Measurements from ENCODE around the gene LOXL4. TPM values are rescaled to one million over a fixed set of nuclear protein-coding genes. Genes with fewer than 3 reads are reported as not detected.

Gene LOXL4
- total RNA-seq, 1 donor from 2014 or later = not detected

- DNase-seq (no peak), ATAC-seq (ENCODE audit: low read depth) (no peak)
- Mint-ChIP-seq H3K27ac (no peak overlapping the region), H3K9me3 (no peaks in the 10 kb centered on the region), H3K4me3 (no peak overlapping the region), H3K27me3 (peaks cover 22% of the 10 kb centered on the region), H3K4me1 (peaks cover 7% of the 10 kb centered on the region), H3K36me3 (ENCODE audit: low read depth) (no peaks in the 10 kb centered on the region)
- TF ChIP-seq, protein P1, sequence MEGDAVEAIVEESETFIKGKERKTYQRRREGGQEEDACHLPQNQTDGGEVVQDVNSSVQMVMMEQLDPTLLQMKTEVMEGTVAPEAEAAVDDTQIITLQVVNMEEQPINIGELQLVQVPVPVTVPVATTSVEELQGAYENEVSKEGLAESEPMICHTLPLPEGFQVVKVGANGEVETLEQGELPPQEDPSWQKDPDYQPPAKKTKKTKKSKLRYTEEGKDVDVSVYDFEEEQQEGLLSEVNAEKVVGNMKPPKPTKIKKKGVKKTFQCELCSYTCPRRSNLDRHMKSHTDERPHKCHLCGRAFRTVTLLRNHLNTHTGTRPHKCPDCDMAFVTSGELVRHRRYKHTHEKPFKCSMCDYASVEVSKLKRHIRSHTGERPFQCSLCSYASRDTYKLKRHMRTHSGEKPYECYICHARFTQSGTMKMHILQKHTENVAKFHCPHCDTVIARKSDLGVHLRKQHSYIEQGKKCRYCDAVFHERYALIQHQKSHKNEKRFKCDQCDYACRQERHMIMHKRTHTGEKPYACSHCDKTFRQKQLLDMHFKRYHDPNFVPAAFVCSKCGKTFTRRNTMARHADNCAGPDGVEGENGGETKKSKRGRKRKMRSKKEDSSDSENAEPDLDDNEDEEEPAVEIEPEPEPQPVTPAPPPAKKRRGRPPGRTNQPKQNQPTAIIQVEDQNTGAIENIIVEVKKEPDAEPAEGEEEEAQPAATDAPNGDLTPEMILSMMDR (IDR thresholded peaks at IDR 0.05) = no peak
- CTCF ChIA-PET = no interaction called here
- POLR2A ChIA-PET = no interaction called here
- intact Hi-C loops (cut with micrococcal nuclease) = no loop called here
Measured at GRCh38 chr10:98272656-98273055, 4.7 kb upstream of the LOXL4 start.

- ChIA-PET POLR2A (no interaction called here), CTCF (no interaction called here)
- intact Hi-C loops (cut with micrococcal nuclease) = no loop called here
- TF ChIP-seq, protein P1 (IDR thresholded peaks at IDR 0.05) = no peak
- H3K9me3 Mint-ChIP-seq = no peaks in the 10 kb centered on the region
- ATAC-seq (ENCODE audit: low read depth) (no peak), DNase-seq (no peak)
- H3K27me3 Mint-ChIP-seq = peaks cover 22% of the 10 kb centered on the region
- peaks cover 10% of the 10 kb centered on the region for H3K4me1 Mint-ChIP-seq
- no peaks in the 10 kb centered on the region for H3K36me3 Mint-ChIP-seq (ENCODE audit: low read depth)
- H3K27ac Mint-ChIP-seq = no peak overlapping the region
- no peak overlapping the region for H3K4me3 Mint-ChIP-seq
Measured at GRCh38 chr10:98272245-98272644, 4.3 kb upstream of the LOXL4 start.

GRCh38 chr10:98270786-98271185 is 2.8 kb upstream of the LOXL4 start:
- peaks cover 30% of the 10 kb centered on the region for H3K27me3 Mint-ChIP-seq
- H3K4me1 Mint-ChIP-seq = peaks cover 10% of the 10 kb centered on the region
- intact Hi-C loops (cut with micrococcal nuclease) = no loop called here
- ATAC-seq (ENCODE audit: low read depth) (no peak), DNase-seq (no peak)
- H3K9me3 Mint-ChIP-seq = no peaks in the 10 kb centered on the region
- no peak overlapping the region for H3K4me3 Mint-ChIP-seq
- POLR2A ChIA-PET = no interaction called here
- no peak overlapping the region for H3K27ac Mint-ChIP-seq
- CTCF ChIA-PET = no interaction called here
- TF ChIP-seq, protein P1 (IDR thresholded peaks at IDR 0.05) = no peak
- no peaks in the 10 kb centered on the region for H3K36me3 Mint-ChIP-seq (ENCODE audit: low read depth)

- Mint-ChIP-seq H3K27ac (no peak overlapping the region), H3K27me3 (peaks cover 31% of the 10 kb centered on the region), H3K4me3 (no peak overlapping the region), H3K36me3 (ENCODE audit: low read depth) (no peaks in the 10 kb centered on the region), H3K9me3 (no peaks in the 10 kb centered on the region), H3K4me1 (peaks cover 10% of the 10 kb centered on the region)
- TF ChIP-seq, protein P1 (IDR thresholded peaks at IDR 0.05) = no peak
- intact Hi-C loops (cut with micrococcal nuclease) = no loop called here
- ChIA-PET CTCF (no interaction called here), POLR2A (no interaction called here)
- DNase-seq (no peak), ATAC-seq (ENCODE audit: low read depth) (no peak)
Measured at GRCh38 chr10:98270073-98270740, 2.2 kb upstream of the LOXL4 start.

DNA sequence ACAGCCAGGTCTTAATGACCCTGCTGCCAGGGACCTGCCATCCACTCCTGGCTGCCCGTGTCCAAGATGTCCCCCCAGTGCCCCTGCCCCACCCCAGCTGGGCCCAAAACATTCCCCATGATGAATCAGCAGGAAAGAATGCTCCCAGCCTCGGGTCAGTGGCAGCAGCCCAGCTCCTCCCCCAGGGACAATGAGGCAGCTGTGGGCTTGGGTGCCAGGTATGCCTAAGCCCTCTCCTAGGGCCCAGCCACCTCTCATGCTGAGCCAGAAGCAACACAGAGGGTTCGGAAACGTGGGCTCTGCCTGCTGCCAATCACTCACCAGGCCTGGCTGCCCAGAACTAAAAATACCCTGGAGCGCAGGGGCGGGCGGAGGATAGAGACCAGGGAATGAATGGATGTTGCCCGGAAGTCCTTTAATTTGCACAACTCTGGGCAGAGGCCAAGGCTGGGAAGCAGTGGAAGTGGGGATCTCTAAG is 1.5 kb upstream of the LOXL4 start:
- DNase-seq = no peak
- ChIA-PET CTCF (no interaction called here), POLR2A (no interaction called here)
- Mint-ChIP-seq H3K9me3 (no peaks in the 10 kb centered on the region), H3K36me3 (ENCODE audit: low read depth) (no peaks in the 10 kb centered on the region), H3K4me3 (no peak overlapping the region), H3K27me3 (peaks cover 27% of the 10 kb centered on the region), H3K4me1 (peaks cover 10% of the 10 kb centered on the region), H3K27ac (no peak overlapping the region)
- TF ChIP-seq, protein P1 (IDR thresholded peaks at IDR 0.05) = no peak
- intact Hi-C loops (cut with micrococcal nuclease) = no loop called here
- ATAC-seq (ENCODE audit: low read depth) = no peak
